ENCODE measurements around the gene ETV3L. TPM values are rescaled to one million over a fixed set of nuclear protein-coding genes. Genes with fewer than 3 reads are reported as not detected.

Gene ETV3L
- total RNA-seq, 1 donor from 2014 or later = not detected

DNA sequence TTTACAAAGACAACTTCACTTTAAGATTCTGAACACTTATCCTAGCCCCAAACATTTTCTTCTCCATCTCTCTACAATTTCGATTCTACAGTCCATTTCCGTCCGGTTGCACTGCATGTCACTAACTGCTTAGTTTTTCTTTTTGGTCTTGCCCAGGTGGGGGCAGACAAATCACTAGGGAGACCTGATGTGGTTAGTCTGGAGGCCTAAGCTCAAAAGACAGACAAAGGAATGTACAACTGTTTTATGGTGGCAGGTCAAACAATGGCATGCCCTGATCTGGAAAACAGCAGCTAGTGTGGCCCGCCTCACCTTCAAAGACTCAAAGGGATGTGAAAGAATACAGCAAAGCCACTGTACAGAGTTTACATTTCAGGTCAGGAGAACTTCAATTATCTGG lies 34.8 kb upstream of the ETV3L start:
- intact Hi-C loops (cut with DNase I) = no loop called here
- ATAC-seq (no peak), DNase-seq (ENCODE audit: missing footprints) (no peak)

DNA sequence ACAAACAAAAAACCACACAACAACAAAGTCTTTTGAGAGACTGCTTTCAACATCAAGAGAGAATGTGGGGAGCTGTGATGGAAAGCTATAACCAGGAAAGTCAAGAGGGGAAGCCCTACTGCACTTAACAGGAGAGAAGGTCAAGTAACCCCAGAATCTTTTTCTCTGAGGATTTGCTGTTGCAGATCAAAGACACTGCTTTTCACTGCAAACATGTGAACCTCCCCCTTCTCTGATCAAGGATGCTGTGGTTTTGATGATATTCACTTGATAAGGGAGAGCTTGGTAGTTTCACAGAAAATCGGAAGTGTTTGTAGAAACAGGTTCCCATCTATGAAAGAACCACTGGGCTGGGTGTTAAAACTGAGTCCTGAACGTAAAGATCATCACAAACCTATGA lies 33.8 kb upstream of the ETV3L start:
- intact Hi-C loops (cut with DNase I) = no loop called here
- no peak for ATAC-seq
- DNase-seq (ENCODE audit: missing footprints) = no peak

DNA sequence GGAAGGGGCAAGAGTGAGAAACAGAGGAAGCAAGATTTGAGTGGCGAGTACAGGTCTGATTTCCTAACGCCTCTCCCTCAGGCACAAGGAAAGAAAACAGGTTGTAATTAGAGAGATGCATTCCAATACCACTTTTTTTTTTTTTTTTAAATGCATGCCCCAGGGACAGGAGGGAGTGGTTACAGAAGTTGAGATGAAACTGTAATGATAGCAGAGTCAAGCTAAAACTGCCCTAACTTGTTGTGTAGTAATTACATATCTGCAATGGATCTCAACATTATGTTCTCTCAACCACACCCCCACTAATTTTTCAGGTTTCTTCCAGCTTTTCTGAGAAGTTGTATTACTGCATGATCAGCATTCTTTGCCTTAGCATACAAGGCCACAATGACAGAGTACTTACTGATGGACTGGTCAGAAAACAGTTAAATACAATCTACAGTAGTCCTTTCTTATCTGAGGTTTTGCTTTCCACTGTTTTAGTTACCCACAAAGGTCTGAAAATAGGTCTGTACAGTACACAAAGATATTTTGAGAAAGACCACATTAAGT lies 33.1 kb upstream of the ETV3L start:
- ATAC-seq = no peak
- no peak for DNase-seq (ENCODE audit: missing footprints)
- intact Hi-C loops (cut with DNase I) = no loop called here

DNA sequence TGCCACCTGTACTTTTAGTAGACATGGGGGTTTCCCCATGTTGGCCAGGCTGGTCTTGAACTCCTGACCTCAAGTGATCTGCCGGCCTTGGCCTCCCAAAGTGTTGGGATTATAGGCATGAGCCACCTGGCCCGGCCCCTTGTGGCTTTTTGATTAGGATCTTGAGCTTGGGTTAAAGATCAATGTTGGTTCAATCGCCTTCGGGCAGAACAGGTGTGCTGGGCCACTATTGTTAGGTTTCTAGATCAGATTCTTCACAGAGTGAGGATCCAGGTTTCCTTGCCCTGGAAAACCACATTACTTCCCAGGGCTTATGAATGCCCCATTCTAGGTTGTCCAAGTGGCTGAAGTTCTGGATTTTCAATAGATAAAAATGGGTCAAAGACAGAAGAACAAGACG lies 32.5 kb upstream of the ETV3L start:
- DNase-seq (ENCODE audit: missing footprints) = no peak
- no peak for ATAC-seq
- intact Hi-C loops (cut with DNase I) = no loop called here

DNA sequence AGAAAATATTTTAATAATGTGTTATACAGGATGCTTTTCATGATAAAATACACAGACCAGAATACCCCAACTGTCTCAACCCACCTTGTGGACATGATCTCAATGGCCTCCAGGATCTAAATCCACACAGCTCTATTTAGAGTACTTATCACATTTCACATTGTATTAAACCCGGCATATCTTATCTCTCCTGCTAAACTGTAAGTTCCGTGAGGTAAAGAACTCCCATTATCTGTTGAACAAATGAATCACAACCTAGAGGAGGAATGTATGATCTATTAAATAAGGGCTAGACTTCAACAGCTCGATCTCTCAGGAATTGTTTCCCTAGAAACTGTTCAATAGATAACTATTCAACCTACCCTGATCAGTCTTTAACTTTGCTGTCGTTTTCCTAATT lies 31.7 kb upstream of the ETV3L start:
- intact Hi-C loops (cut with DNase I) = no loop called here
- DNase-seq (ENCODE audit: missing footprints) (no peak), ATAC-seq (no peak)

DNA sequence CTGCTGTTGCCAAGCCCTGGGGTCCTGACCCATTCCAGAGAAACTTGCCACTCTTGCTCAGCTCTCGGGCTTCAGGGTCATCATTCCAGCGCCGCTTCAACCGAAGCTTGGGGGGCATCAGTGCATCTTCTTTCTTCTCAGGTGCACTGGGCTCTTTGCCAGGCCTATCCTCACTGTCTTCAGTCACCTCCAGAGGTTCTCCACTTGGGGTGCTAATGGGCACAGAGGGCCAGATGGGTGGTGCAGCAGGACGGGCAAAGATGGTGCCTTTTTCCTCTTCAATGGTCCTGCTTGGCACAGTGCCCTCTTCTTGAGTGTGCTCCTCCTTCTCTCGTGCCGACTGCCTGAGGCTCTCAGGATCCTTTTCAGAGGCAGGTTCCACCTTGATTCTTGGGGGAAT lies 25.2 kb upstream of the ETV3L start:
- no peak for ATAC-seq
- intact Hi-C loops (cut with DNase I) = no loop called here
- no peak for DNase-seq (ENCODE audit: missing footprints)

DNA sequence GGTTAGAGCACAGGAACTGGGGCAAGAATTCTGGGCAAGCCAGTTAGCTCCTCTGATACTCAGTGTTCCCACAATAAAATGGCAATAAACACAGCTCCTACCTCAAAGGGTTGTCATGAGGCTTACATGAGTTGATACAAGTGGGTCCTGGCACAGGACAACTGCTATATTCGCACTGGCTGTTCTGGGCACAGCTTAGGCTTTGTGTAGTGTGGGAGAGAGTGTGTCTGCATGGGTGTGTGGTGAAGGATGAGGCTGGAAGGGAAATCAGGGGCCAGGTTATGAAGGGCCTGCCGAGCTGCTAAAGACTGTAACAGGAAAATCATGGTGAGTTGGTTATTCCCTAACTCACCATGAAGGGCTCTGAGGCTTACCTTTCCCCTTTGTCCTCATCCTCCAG lies 19.8 kb upstream of the ETV3L start:
- peak; percentile 68 for ATAC-seq
- intact Hi-C loops (cut with DNase I) = no loop called here

DNA sequence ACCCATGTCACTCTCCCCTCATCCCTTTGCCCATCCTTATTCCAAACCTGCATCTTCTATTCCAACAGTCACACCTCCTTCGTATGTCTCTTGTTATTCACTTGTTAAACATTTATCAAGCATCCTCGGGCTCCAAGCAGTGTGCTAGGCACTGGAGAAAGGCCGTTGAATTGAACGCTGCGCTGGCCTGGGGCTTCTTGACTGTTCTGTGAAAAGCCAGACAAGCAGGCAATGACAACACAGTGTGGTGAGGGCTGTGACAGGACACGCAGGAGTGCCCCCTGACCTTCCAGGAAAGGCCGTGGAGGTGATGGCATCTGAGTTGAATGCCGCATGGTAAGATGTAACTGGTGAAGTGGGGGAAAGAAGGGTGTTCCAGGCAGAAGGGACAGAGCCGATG lies 19.4 kb upstream of the ETV3L start:
- intact Hi-C loops (cut with DNase I) = no loop called here
- DNase-seq (ENCODE audit: missing footprints) (no peak), ATAC-seq (no peak)

More for the DNA sequence above, 19.8 kb upstream of the ETV3L start:
- no peak for DNase-seq (ENCODE audit: missing footprints)

DNA sequence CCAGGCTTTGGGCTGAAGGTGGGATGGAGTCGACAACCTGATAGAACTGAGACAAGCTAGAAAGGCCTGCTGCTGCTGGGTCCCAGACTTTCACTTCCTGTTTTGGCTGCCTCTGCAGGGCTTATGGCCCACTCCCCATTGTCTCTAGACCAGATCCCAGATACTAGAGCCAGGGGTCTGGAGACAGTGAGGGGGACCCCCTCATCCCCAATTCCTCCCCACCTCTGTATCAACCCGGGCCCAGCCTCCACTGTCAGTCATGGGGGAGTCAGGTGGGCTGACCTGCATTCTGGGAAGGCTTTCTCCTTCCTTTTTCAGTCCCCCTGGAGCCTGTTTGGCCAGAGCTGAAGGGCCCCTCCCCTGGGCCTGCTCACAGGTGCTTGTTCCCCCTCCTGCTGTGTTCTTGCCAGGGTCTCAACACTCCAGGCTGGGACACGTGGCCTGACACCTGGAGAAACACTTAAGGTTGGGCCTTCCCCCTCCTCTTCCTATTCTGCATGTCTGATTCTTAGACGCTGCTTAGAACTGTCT lies 18.0 kb upstream of the ETV3L start:
- ATAC-seq (no peak), DNase-seq (ENCODE audit: missing footprints) (no peak)
- intact Hi-C loops (cut with DNase I) = no loop called here

DNA sequence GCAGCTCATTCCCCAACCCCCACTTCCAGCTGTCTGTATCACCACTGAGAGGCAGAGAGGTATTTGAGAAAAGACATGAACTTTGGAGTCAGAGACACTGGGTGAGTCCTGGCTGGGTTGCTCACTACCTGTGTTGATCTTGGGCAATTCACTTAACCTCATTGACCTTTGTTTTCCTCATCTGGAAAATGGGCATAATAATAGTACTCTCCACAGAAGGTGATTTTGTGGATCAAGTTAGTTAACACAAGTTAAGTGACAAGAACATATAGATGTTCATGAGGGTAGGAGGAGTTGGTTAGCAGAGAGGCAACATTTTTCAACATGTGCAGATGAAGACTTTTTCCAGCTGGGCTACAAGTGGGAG lies 17.1 kb upstream of the ETV3L start:
- no peak for ATAC-seq
- DNase-seq (ENCODE audit: missing footprints) = no peak
- intact Hi-C loops (cut with DNase I) = no loop called here

DNA sequence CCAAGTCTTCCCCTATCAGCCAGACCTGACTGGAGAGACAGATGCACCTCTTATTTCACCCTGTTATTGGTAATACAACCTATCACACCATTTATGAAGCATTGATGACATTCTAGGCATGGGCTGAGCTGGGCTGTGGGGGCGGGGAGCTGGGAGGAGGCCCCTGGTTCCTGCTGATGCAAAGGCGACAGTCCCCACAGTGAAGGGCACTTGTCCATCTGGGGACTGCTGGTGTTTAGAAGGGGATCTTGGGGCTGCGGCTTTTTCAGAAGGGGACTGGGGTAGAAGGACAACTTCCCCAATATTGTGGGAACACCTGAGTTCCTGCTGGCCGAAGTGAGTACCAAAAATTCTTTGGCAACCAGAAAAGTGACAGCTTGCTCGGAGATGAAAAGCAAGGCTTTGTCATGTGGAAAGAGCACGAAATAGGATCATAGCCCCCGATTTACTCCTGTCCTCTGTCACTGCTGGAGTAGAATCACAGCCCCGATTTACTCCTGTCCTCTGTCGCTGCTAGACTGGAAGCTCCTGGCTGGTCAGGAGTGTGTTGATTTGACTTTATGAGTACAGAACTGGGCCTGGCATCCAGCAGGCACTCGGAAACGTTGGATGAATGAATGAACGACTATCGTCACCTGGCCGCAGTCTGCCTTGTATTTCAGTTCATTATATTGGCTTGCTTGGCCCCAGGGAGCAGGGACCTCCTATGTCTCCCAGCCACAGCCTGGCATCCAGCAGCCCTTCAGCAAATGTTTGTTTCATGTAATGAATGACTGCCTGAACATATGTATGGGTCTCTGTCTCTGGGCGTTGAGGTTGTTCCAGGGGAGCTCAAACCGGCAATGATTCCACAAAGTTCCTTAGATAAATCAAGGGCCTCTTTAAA lies 16.5 kb upstream of the ETV3L start:
- no peak for ATAC-seq

DNA sequence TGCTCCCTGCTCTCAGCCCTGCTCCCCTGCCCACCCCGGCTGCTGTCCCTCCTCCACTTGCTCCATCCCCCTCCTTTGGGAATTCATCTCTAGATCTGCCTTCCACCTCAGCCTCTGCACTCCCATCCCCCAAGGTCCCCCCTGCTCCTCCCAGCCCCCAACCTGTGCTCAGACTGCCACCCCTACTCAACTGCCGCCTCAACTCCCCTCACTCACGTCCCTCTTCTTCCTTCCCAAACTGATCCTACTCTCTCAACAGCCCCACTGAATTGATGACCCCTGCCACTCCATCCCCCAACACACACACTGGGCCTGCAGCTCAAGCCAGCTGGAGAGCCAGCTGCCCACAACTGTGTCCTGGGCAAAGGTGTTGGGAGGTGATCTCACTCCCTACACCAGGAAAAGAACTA lies 15.8 kb upstream of the ETV3L start:
- ATAC-seq = no peak
- DNase-seq (ENCODE audit: missing footprints) = no peak
- intact Hi-C loops (cut with DNase I) = no loop called here

More for the DNA sequence above, 16.5 kb upstream of the ETV3L start:
- intact Hi-C loops (cut with DNase I) = no loop called here
- no peak for DNase-seq (ENCODE audit: missing footprints)

DNA sequence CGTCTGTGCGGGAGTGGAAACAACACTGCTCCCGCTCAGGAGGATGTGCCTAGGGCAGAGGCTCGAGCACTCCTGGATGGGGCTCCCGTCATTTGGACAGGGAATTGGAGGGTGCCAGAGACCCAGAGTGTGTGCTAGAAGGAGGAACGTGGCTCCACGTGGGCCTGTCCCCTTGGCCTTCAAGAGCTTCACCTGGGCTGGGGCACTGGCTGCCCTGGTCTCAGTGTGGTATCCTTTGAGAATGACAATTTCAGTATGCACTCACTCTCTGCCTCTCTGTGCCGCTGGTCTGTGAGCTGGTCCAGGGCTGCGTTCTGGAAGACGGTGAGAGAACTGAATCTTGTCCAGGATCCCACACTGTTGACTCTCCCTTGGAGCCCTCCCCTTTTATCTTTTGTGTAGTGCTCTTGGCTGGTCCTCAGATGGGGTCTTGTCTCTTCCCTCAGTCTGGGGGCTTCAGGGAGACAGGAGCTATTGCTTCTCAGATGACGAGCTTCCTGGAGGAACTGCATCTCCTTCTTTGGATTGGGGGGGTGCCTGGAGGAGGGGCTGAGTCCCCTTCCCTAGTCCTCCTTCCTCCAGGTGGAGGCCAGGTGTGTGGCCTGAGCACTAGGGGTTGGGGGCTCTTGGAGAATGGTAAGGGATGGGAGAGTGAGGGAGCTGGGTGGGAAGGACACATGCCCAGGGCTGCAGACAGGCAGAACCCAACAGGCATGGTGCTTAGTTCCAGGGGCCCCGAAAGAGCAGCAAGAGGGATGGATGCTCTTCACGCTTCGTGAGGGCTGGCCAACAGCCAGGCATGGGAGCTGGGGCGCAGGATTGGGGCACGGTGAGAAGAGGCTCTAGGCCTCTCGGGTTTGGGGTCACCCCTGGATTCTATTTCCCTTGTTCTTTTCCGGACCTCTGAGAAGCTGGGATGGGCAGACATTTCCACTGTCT lies 14.8 kb upstream of the ETV3L start:
- DNase-seq (ENCODE audit: missing footprints) = no peak
- no peak for ATAC-seq
- intact Hi-C loops (cut with DNase I) = no loop called here

DNA sequence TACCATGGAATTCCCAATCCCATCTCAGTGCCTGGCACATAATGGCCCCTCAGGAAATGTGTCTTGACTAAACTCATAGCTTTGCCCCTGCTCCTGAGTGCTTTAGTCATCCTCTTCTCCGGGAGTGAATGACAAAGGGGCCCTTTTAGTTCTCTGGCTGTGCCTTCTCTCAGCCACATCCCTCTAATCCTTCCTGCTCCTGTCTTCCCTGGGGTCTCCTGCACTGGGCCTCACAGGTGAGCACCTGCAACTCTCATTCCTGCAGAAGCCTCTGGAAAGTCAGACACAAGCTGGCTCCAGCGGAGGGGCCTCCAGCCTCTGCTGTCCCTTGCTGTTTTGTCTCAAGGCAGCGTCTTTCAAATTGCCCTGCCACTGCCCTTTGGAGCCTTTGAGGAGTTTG lies 14.0 kb upstream of the ETV3L start:
- intact Hi-C loops (cut with DNase I) = no loop called here
- no peak for DNase-seq (ENCODE audit: missing footprints)
- no peak for ATAC-seq

DNA sequence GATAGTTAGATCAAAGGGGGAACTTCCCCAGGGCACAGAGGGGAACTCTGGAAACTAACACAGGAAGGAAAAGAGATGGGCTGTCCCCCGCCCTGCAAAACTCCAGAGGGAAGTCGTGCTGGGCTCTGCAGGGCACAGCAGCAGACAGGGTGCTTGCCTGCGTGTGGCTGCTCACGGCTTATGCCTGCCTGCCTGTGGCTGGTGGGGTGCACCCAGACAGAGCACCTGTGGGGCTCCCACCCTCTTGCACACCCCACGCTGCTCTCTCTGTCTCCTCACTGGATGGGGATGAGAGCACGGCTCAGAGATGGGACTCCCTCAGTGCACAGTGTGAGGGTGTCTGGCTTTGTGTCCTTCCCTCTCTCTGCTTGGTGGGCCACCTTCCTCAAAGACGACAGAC lies 13.5 kb upstream of the ETV3L start:
- ATAC-seq (peak; percentile 45), DNase-seq (ENCODE audit: missing footprints) (no peak)
- intact Hi-C loops (cut with DNase I) = no loop called here

DNA sequence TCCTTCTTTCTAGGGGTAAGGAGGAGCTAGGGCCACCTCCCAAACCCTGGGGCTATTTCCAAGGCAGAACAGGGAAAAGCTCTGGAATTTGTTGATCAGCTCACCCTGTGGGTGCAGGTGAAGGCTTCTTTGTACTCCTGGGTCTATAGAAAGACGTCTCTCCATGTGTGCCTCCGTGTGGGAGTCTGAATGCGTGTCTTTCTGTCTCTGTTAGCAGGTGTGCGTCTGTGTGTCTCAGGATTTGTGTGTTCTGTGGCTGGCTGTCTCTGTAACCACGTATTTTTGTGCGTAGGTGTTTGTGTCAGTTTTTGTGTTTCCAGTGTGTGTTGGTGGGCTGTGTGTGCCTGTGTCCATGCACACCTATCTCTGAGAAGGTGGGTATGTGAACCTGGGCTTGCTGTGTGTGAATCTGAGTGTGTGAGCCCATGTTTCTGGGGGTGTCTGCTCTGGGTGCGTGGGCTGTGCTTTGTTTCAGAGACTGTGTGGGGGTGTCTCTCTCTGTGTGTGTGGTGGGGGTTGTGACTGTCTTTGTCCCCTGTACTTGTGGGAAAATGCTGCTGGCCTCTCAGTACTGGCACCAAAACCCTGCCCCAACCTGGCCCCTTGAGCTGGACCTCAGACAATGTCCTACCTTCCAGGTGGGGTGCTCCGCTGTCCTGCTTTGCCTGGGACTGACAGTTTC lies 12.7 kb upstream of the ETV3L start:
- ATAC-seq (no peak), DNase-seq (ENCODE audit: missing footprints) (no peak)
- intact Hi-C loops (cut with DNase I) = no loop called here

DNA sequence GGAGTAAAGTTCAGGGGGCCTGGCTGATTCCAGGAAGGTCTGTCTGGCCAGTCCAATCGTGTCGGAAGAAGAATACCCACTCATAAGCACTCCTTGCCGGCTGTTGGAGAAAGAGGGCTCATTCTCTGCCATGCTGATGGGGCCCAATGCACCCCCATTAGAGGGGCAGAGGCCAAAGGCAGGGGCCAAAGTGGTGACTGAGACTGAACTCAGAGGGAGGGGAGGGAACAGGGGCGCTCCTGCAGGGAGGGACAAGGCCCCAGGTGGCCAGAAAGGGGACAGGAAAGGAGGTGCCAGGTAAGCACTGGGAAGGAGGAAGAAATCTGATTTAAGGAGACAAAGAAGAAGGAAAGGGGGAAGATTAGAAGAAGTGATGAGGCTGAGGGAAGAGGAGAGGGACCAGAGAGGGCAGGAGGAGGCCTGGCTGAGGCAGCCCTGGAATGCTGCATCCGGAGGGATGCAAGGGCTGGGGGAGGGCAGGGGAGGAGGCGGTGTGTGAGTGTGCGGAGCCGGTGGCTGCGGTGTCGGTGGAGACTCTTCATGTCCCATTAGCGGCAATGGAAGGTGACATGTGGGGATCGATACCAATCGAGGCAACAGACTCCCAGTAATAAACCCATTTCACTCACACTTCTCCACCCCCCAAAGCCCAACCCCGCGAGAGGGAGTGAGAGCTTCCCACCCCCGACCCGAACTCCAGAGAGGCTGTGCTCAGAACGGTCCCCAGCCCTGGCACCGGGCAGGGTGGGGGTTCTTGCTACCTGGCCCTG lies 12.0 kb upstream of the ETV3L start:
- ATAC-seq = no peak
- DNase-seq (ENCODE audit: missing footprints) = no peak
- intact Hi-C loops (cut with DNase I) = no loop called here

DNA sequence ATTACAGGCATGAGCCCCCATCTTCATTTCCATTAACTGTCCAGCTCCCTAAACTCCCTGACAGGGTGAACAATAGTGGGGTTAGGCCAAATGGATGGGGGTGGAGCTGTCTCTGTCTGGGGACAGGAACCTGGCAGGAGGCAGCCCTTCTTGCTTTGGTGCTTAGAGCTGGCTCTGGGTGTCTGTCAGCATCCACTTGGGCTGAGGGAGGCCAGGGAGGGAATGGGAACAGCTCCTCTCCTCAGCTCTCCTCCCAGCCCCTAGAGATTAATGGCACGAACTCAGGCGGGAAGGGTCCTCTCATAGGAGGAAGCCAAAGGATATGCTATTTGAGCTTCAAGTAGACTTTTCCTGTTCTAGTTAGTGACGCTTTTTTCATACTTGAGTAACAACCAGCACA lies 11.1 kb upstream of the ETV3L start:
- intact Hi-C loops (cut with DNase I) = no loop called here
- ATAC-seq = no peak
- no peak for DNase-seq (ENCODE audit: missing footprints)

Measured in Right ventricle myocardium inferior (tissue), 1 donor.